WTC11 (cell line): ENCODE results near the gene TANGO6. TPM values are rescaled to one million over a fixed set of nuclear protein-coding genes. Genes with fewer than 3 reads are reported as not detected.

ENCODE experiments used
- ARID4B ChIP-seq: sonication (generic); formaldehyde crosslinking; IDR thresholded peaks from 2 replicates; pipeline ENCODE4 v1.8.0; 2023; ENCODE audit warnings: missing genetic modification reagents, mild to moderate bottlenecking, borderline replicate concordance
- CDX4 ChIP-seq: fragments of 250-450 bp; sonication (Bioruptor Pico); IDR thresholded peaks from 2 replicates; pipeline ENCODE4 v1.9.0; 2021; ENCODE audit warnings: moderate library complexity, mild to moderate bottlenecking, inconsistent platforms, borderline replicate concordance
- CREM ChIP-seq: sonication (generic); formaldehyde crosslinking; IDR thresholded peaks from 2 replicates; pipeline ENCODE4 v1.8.1; 2022; ENCODE audit warnings: mild to moderate bottlenecking, missing genetic modification reagents, moderate library complexity
- E2F4 ChIP-seq: sonication (generic); formaldehyde crosslinking; IDR thresholded peaks from 2 replicates; pipeline ENCODE4 v1.8.1; 2022; ENCODE audit warnings: low read depth, mild to moderate bottlenecking, moderate library complexity, missing genetic modification reagents, borderline replicate concordance
- E2F5 ChIP-seq: sonication (generic); formaldehyde crosslinking; IDR thresholded peaks from 2 replicates; pipeline ENCODE4 v1.8.1; 2022; ENCODE audit warnings: mild to moderate bottlenecking, moderate library complexity, missing genetic modification reagents
- ELF4 ChIP-seq: sonication (generic); formaldehyde crosslinking; IDR thresholded peaks from 2 replicates; pipeline ENCODE4 v1.8.1; 2022; ENCODE audit warnings: low read depth, mild to moderate bottlenecking, moderate library complexity, missing genetic modification reagents
- ERG ChIP-seq: fragments of 250-450 bp; sonication (Bioruptor Pico); IDR thresholded peaks from 2 replicates; pipeline ENCODE4 v1.8.0; 2021; ENCODE audit warnings: mild to moderate bottlenecking
- ESRRA ChIP-seq: sonication (generic); formaldehyde crosslinking; IDR thresholded peaks from 2 replicates; pipeline ENCODE4 v1.8.1; 2022; ENCODE audit warnings: mild to moderate bottlenecking, missing genetic modification reagents, borderline replicate concordance
- FOXK1 ChIP-seq: sonication (generic); formaldehyde crosslinking; IDR thresholded peaks from 2 replicates; pipeline ENCODE4 v1.8.0; 2022; ENCODE audit warnings: mild to moderate bottlenecking, moderate library complexity, missing genetic modification reagents
- GRHL2 ChIP-seq: fragments of 250-450 bp; sonication (Bioruptor Pico); IDR thresholded peaks from 2 replicates; pipeline ENCODE4 v1.8.0; 2022; ENCODE audit warnings: mild to moderate bottlenecking, moderate library complexity; ENCODE audit not compliant: insufficient replicate concordance, severe bottlenecking
- HMGA2 ChIP-seq: fragments of 250-450 bp; sonication (Bioruptor Pico); IDR thresholded peaks from 2 replicates; pipeline ENCODE4 v1.4.0; 2021; ENCODE audit warnings: mild to moderate bottlenecking, moderate library complexity
- MYBL2 ChIP-seq: sonication (generic); formaldehyde crosslinking; IDR thresholded peaks from 2 replicates; pipeline ENCODE4 v1.8.1; 2023; ENCODE audit warnings: mild to moderate bottlenecking, moderate library complexity, missing genetic modification reagents
- NR2C2 ChIP-seq: sonication (generic); formaldehyde crosslinking; IDR thresholded peaks from 2 replicates; pipeline ENCODE4 v1.8.0; 2022; ENCODE audit warnings: mild to moderate bottlenecking, missing genetic modification reagents
- OVOL2 ChIP-seq: fragments of 250-450 bp; sonication (Bioruptor Pico); IDR thresholded peaks from 2 replicates; pipeline ENCODE4 v1.9.0; 2021; ENCODE audit warnings: mild to moderate bottlenecking, borderline replicate concordance
- PRRX2 ChIP-seq: fragments of 250-450 bp; sonication (Bioruptor Pico); IDR thresholded peaks from 2 replicates; pipeline ENCODE4 v1.8.0; 2021; ENCODE audit warnings: mild to moderate bottlenecking
- RELA ChIP-seq: sonication (generic); formaldehyde crosslinking; IDR thresholded peaks from 2 replicates; pipeline ENCODE4 v1.8.1; 2022; ENCODE audit warnings: missing genetic modification reagents, mild to moderate bottlenecking, borderline replicate concordance
- RORB ChIP-seq: fragments of 250-450 bp; sonication (Bioruptor Pico); IDR thresholded peaks from 2 replicates; pipeline ENCODE4 v1.9.0; 2021; ENCODE audit warnings: mild to moderate bottlenecking
- SMAD4 ChIP-seq: sonication (generic); formaldehyde crosslinking; IDR thresholded peaks from 2 replicates; pipeline ENCODE4 v1.8.0; 2022; ENCODE audit warnings: mild to moderate bottlenecking, missing genetic modification reagents
- USF1 ChIP-seq: sonication (generic); formaldehyde crosslinking; IDR thresholded peaks from 2 replicates; pipeline ENCODE4 v1.8.0; 2022; ENCODE audit warnings: mild to moderate bottlenecking, missing genetic modification reagents
- ZBTB43 ChIP-seq: sonication (generic); formaldehyde crosslinking; IDR thresholded peaks from 2 replicates; pipeline ENCODE4 v1.8.1; 2023; ENCODE audit warnings: mild to moderate bottlenecking, missing genetic modification reagents
- ZNF138 ChIP-seq: sonication (generic); formaldehyde crosslinking; conservative IDR thresholded peaks from 2 replicates; pipeline ENCODE4 v1.8.1; 2022; ENCODE audit warnings: mild to moderate bottlenecking, moderate library complexity, missing genetic modification reagents
- ZNF396 ChIP-seq: fragments of 250-450 bp; sonication (Bioruptor Pico); IDR thresholded peaks from 2 replicates; pipeline ENCODE4 v1.8.0; 2021; ENCODE audit warnings: mild to moderate bottlenecking, moderate library complexity, borderline replicate concordance
- ZNF512 ChIP-seq: sonication (generic); formaldehyde crosslinking; IDR thresholded peaks from 2 replicates; pipeline ENCODE4 v1.8.1; 2022; ENCODE audit warnings: missing genetic modification reagents, borderline replicate concordance
- total RNA-seq: library from RNA; stranded (reverse); gene quantifications from 3 replicates; pipeline ENCODE4 v1.2.3, GENCODE V29; 2021

TANGO6 gene
- total RNA-seq, 1 experiment from 2014 or later, result 15.6 TPM

- TF ChIP-seq SMAD4 (CRISPR knock-in tag), result no peak
- no peak for TF ChIP-seq ERG (CRISPR knock-in tag)
- no peak for TF ChIP-seq HMGA2
- TF ChIP-seq GRHL2 (CRISPR knock-in tag), result no peak
- peak; percentile 81; the same call in 1 of the 2 replicates for TF ChIP-seq ARID4B (CRISPR knock-in tag)
- no peak for TF ChIP-seq RELA (CRISPR knock-in tag)
- peak; percentile 80; the same call in 1 of the 2 replicates for TF ChIP-seq CREM
- peak; percentile 73 for TF ChIP-seq USF1 (CRISPR knock-in tag)
- TF ChIP-seq PRRX2 (CRISPR knock-in tag), result no peak
- peak; percentile 61; the same call in 1 of the 2 replicates for TF ChIP-seq E2F4 (CRISPR knock-in tag)
- no peak for TF ChIP-seq ESRRA (CRISPR knock-in tag)
- peak; percentile 81; the same call in 1 of the 2 replicates for TF ChIP-seq MYBL2 (CRISPR knock-in tag)
- peak; percentile 92 for TF ChIP-seq FOXK1 (CRISPR knock-in tag)
- no peak for TF ChIP-seq RORB (CRISPR knock-in tag)
- TF ChIP-seq ELF4 (CRISPR knock-in tag), result no peak
- no peak for TF ChIP-seq ZNF138 (CRISPR knock-in tag)
- TF ChIP-seq ZNF396 (CRISPR knock-in tag), result no peak
- TF ChIP-seq NR2C2 (CRISPR knock-in tag), result peak; percentile 88
- TF ChIP-seq CDX4 (CRISPR knock-in tag), result no peak
- TF ChIP-seq E2F5 (CRISPR knock-in tag), result 0 out of 2 replicates have a peak, but pooled peaks have one; percentile 46
- TF ChIP-seq ZBTB43 (CRISPR knock-in tag), result peak; percentile 66; the same call in 1 of the 2 replicates
- no peak for TF ChIP-seq OVOL2 (CRISPR knock-in tag)
- TF ChIP-seq ZNF512 (CRISPR knock-in tag), result no peak
Measured at GRCh38 chr16:69132424-69133252, 289.3 kb downstream of the TANGO6 start, which contains the start of the genes CHTF8 and UTP4 (continued).
